ENCODE measurements around the gene ETFB.

ETFB gene

DNA sequence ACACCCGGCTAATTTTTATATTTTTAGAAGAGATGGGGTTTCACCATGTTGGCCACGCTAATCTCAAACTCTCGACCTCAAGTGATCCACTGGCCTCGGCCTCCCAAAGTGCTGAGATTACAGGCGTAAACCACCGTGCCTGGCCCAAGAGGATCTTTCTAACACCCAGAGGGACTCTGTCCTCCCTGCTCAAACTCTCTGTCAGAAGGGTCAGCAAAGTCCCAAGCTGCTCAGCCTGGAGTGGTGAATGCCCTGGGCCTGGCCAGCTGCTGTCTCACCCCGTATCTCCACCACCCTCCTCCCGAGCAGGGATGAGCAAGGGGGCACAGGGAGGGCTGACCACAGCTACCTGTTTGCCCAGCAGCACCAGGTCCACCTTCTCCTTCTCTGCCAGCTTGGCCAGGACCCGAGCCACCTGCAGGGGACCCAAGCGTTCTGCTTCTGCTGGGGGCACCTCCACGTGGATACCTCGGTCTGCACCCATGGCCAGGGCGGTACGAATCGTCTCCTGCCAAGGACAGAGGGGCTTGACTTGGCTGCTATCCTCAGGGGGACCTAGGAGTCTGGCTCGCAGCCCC, 13.3 kb downstream of the ETFB start:
- no peak for DNase-seq (ENCODE audit: low read depth in 1 of 2, low spot score in 1 of 2)

DNA sequence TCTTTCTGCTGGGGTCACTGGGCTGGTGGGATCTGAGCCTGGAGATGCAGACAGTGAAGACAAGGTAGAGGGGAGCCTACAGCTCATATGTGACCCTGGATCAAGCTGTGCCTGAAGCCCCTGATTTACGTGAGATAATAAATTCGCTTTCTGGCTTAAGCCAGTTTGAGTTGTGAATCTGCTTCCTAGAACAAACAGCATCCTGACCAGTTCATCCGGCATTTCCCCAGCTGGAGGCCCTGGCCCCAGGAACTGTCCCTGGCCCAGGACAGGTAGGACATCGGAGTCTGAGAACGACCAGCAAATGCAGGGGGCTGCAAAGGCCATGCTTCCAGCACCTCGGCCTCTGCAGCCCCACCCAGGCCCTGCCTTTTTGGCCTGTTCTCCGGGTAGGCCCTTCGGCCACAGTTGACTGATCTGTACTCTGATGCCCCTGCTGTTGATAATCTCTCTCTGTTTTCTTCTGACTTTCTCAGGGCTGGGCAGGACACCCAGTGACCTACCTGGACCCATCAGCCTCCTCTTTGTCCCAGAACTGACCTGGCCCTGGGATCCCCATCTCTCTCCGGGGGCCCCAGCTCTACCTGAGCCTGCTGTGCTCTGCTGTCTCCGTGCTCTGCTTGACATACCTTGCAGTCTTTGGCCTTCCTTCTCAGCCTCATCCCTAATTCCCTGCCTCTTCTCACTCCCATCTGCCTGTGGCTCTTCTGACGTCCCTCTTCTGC, 14.8 kb downstream of the ETFB start:
- no peak for DNase-seq (ENCODE audit: low read depth in 1 of 2, low spot score in 1 of 2)

- no peak for DNase-seq (ENCODE audit: low read depth in 1 of 2, low spot score in 1 of 2)
Observed at GRCh38 chr19:51347209-51347928, 18.8 kb downstream of the ETFB start.

- no peak for DNase-seq (ENCODE audit: low read depth in 1 of 2, low spot score in 1 of 2)
Observed at GRCh38 chr19:51346742-51347141, 19.4 kb downstream of the ETFB start.

GRCh38 chr19:51345076-51345620, 21.0 kb downstream of the ETFB start:
- DNase-seq (ENCODE audit: low read depth in 1 of 2, low spot score in 1 of 2): no peak

GRCh38 chr19:51342631-51343569, 23.3 kb downstream of the ETFB start:
- no peak for DNase-seq (ENCODE audit: low read depth in 1 of 2, low spot score in 1 of 2)

DNA sequence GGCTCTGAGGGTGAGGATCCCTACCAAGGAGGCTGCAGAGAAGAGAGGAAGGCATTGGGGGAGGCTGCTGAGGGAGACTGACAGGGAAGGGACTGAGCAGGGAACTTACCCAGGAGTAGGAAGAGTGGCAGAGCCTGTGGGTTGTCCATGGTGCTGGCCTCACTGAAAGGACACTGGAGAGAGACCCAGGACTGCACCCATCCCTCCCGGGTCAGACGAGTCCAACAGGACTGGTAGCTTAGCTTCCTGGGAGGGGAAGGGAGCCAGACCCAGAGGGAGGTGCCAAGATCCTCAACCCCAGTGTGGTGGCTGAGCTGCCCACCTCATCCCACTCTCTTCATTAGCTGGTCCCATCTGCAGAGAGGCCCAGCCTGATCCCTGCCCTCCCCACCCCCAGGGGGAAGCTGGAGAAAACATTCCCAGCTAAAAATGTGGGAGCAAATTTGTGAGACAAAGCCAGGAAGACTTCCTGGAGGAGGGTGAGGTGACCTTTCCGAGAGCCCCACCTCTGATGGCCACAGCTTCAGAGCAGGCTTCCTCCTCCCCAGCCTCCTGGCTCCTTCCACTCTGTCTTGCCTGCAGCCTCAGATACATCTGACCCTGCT, 24.1 kb downstream of the ETFB start, which contains the start of gene VSIG10L:
Gene VSIG10L, minus strand, starts transcription at position 164 of the 605 bp plus-strand sequence. Its CDS starts 15 bp downstream, at position 149.
- DNase-seq (ENCODE audit: low read depth in 1 of 2, low spot score in 1 of 2): no peak

DNA sequence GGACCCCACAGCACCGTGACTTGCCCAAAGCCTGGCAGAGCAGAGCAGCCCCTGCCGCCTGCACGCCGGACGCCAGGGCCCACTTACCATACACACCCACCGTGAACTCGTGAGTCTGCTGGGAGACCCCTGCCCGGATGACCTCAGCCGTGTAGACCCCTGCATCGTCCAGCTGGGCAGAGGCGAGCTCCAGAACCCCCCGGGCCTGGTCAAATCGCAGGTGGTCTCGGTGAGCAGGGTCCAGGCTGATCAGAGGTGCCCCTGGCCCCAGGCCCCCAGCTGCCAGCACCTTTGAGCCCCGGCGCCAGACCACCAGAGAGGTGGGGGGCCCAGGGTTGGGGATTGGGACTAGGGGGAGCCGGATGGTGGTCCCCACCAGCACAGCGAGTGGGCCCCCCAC, 25.1 kb downstream of the ETFB start:
- DNase-seq (ENCODE audit: low read depth in 1 of 2, low spot score in 1 of 2): no peak

- peak; percentile 75 to 83 for DNase-seq (ENCODE audit: low read depth in 1 of 2, low spot score in 1 of 2)
Observed at GRCh38 chr19:51339687-51340656, 26.2 kb downstream of the ETFB start.

DNA sequence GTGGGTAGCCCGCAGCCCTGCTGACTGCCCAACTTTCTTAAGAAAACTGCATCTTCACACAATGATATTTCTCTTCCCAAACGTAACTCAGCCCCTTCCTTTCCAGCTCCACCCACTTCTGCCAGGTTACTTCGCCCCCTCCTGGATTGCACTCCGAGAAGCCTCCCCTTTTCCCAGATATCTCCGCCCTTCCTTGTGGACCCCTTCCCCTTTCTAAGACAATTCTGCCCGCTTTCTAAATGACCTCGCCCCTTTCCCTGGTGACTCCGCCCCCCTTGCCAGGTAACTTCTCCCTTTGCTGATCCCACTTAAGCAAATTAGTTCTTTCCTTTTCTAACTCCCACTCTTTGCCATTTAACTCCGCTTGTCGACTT, 26.9 kb downstream of the ETFB start:
- DNase-seq (ENCODE audit: low read depth in 1 of 2, low spot score in 1 of 2): no peak

DNA sequence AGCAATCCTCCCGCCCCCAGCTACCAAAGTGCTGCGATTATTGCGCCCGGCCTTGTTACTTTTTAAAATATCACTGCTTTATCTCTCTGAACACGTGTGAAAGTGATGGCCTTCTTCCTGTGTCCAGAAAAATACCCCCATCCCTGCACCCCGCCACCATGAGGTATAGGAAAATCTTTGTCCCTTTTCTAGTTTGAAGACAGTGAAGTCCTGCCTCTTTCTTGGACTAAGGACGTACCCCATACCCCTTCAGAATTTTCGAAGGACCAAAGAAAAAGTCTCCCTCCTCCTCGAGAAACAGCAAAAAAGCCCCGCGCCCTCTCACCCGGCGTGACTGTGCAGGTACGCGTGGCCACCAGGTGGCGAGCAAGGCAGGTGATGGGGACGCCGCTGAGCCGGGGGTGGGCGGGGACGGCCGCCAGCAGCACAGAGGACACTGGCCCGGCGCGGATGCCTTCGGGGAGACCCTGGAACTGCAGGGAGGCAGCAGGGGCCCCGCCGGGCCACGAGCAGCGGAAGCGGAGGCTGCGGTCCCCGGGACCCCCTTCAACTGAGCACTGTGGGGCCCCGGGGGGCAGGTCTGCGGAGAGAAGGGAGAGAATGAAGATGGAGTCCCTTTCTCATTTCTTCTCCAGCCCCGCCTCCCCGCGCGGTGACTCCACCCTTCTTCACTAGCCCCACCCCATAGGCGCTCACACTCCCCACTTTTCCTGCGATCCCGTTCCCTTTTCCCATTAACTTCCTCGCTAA, 27.4 kb downstream of the ETFB start:
- DNase-seq (ENCODE audit: low read depth in 1 of 2, low spot score in 1 of 2): peak; percentile 74 to 75

- no peak for DNase-seq (ENCODE audit: low read depth in 1 of 2, low spot score in 1 of 2)
Observed at GRCh38 chr19:51337861-51338562, 28.2 kb downstream of the ETFB start.

DNA sequence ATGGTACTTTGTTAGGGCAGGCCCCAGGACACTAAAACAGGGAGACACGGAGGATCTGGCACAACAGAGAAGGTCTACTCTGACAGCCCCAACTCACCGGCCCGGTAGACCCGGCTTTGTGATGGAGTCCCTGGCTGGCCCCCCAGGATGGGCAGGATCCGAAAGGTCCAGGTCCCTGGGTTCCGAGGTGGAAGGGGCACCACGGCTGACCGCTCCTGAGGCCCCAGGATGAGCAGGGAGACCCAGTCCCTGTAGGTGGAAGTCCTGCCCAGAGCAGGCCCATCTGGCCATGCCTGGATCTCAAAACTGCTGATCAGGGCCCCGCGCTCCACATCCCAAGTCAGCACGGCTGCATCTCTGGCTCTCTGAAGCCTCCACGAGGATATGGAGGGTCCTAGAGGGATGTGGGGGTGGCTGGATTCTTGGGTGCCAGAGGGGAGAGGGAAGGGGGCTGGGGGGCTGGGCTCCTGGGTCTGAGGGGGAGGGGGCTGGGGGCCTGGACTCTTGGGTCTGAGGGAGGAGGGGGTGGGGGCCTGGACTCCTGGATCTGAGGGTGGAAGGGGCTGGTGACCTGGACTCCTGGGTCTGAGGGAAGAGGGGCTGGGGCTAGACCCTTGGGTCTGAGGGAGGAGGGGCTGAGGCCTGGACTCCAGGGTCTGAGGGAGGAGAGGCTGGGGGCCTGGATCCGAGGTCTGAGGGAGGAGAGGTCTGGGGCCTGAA, 28.9 kb downstream of the ETFB start:
- DNase-seq (ENCODE audit: low read depth in 1 of 2, low spot score in 1 of 2): no peak

DNA sequence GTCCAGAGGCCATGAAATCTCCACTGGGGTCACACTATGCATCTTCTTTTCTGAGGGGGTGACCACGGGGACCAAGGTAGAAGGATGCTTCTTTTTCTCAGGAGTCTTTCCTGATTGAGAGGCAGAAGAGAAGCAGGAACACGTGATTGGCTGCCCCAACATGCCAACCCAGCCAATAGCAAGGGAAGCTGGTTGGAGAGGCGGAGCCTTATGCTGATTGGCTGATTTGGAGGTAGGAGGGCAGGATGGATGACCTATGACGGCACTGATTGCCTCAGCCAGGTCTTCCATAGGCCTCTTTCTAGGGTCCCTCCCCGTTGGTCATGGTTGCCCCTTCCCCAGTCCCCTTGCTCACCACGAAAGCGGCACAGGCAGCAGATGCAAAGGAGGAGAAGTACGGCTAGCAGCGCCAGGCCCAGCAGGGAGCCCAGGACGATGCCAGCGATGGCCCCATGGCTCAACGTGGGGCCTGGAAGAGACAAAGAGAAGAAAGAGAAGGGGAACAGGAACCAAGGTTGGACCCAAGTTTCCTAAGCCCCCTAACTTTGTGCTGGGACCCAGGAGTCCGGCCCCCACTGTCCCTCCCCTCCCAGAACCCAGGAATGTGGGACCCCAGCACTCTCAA, 32.2 kb downstream of the ETFB start:
- no peak for DNase-seq (ENCODE audit: low read depth in 1 of 2, low spot score in 1 of 2)

- DNase-seq (ENCODE audit: low read depth in 1 of 2, low spot score in 1 of 2): no peak
Observed at GRCh38 chr19:51331716-51332115, 34.5 kb downstream of the ETFB start.

DNA sequence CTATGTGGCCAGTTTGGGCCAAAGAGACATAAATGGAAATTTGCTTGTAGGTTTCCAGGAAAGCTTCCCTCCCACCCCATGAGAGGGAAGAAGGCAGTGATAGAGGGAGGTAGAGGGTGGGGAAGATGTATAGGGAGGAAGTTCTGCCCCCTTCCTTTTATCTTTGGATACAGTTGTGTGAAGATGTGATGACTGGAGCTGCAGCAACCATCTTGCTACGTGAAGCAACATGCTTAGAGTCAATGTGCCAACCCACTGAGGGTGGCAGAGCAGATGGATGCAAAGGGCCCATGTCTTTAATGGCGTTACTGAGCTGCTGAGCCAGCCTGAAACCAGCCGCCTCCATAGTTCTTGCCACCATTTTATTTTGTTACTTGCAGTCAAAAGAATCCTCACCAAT, 35.0 kb downstream of the ETFB start:
- no peak for DNase-seq (ENCODE audit: low read depth in 1 of 2, low spot score in 1 of 2)

- DNase-seq (ENCODE audit: low read depth in 1 of 2, low spot score in 1 of 2): no peak
Observed at GRCh38 chr19:51330366-51330765, 35.8 kb downstream of the ETFB start.

All from activated T-helper 1 cell treated with anti-CD3 and anti-CD28 coated beads, Interleukin-2, amount 50 U/mL, for 16 hours (primary cell).